Measurements from ENCODE around the gene FEZ2.

Gene FEZ2

DNA sequence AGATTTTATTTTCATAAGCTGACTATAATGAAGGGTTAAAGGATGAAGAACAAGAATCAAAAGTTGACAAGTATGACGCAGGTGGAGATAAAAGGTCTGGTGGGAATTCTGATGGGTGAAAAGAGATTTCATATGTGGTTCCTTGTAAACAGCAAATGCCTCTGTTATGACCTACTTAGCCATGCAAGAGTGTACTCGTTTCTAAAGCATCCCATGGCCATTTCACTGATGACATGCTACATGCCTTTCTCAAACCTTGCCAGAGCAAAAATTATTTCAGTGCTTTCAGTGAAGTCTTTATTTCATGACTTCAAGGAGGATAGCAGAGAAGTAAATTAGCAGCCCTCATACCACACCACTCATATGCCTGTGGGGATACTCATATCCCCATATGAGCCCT is 71.7 kb downstream of the FEZ2 start:
- DNase-seq: no peak

- DNase-seq: no peak
These were observed 72.7 kb downstream of the FEZ2 start for GRCh38 chr2:36525245-36525644.

DNA sequence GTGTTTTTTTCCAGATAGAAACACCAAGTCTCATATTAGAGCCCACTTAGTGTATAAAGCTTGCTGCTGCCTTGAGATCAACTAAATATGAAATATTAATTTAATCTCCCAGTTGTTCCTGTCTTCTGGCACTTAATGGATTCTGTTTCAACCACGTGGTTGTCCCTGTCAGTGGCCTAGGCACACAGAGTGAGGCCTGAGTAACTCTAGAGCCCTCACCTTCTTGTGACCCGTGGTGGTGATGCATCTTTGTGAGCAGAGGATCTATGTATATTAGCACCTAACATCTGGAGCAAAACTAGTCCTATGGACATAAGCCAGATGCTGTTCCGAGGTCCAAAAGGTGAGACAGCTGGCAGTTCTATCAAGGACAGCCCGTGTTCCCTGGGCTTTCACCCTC is 74.8 kb downstream of the FEZ2 start:
- DNase-seq: no peak

DNA sequence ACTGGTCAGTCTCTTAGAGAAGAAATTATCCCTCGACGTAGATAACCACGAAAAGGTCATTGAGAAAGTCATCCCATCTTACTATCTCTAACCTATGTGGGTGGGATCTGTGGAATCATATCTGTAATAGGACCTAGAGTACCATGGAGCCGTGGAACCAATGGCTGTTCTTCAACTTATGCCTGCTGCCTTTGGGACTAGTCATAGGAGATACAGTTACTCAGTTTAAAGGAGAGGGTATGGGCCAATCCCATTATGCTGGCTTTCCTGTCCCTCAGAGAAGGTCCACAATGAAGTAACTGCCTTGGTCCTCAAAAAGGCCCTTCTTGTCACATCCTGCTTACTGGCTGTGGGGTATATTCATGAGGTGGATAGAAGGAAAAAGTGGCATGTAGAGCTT is 77.5 kb downstream of the FEZ2 start:
- no peak for DNase-seq

- DNase-seq: no peak
These were observed 81.7 kb downstream of the FEZ2 start for GRCh38 chr2:36516136-36516870.

DNA sequence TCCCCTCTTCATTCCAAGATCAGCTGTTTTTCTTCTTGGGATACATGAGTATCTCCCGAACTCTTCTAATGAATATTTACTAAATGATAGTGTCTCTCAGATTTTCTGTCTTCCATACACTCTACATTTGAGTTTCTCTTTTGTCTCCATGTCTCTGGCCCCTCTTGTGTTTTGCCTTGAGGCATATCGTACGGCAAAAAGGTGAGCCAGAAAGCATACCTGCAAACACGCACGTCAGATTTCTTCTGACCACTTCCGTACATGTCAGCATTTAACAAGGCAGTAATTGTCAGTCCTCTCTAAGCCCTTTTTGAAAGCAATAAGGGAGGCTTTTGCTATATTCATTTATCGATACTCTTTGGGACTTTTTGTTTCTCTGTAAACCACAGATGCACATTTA is 82.4 kb downstream of the FEZ2 start:
- no peak for DNase-seq

- no peak for DNase-seq
These were observed 84.3 kb downstream of the FEZ2 start for GRCh38 chr2:36513661-36514060.

DNA sequence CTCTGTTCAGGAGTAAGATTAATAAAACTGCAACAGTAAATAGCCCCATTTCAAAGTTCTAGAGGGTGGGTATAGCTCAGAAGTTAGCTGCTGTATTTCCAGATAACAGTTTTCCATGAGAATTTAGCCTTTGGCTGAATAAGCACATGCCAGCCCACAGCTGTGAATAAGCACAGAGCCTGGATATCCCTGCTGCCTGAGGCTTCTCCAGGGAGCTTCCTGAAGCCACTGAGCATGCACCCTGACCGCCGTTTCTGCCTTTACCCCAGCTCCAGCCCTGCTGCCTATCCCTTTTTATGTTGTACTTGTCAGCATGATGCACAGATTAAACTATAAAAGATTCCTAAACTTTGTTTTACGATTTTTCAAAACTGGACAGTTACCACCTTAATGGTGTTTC is 85.3 kb downstream of the FEZ2 start:
- no peak for DNase-seq

- DNase-seq: no peak
These were observed 85.9 kb downstream of the FEZ2 start for GRCh38 chr2:36511858-36512603.

DNA sequence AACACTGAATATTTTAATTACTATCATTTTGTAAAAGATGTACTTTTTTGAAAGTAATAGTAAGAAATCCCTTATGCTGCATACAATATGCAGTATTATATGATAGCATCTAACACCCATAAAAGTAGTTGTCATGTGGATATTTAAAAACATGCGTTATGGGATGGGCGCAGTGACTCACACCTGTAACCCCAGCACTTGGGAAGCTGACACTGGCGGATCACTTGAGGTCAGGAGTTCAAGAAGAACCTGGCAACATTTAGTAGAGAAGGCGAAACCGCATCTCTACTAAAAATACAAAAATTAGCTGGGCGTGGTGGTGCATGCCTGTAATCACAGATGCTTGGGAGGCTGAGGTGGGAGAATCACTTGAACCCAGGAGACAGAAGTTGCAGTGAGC is 88.9 kb downstream of the FEZ2 start:
- DNase-seq: no peak

- DNase-seq: peak; percentile 51
These were observed 90.6 kb downstream of the FEZ2 start for GRCh38 chr2:36507408-36507812.
